DND-41 (cell line): ENCODE measurements around the gene TAF5L.

Source experiments
- ATAC-seq: fragments of 200-7000 bp; cut with Tn5 transposase; 3 replicates; pipeline ENCODE4 v1.9.1; 2021; ENCODE audit warnings: low read depth; ENCODE audit not compliant: insufficient read depth
- DNase-seq: peaks from one replicate; pipeline ENCODE4 v3.0.0-alpha.2; 2020
- H2AFZ ChIP-seq: 2 replicates; pipeline ENCODE4 v1.6.0; 2012; ENCODE audit warnings: low read depth, low read length
- H3K27ac ChIP-seq: 2 replicates; pipeline ENCODE4 v1.5.1; 2012; ENCODE audit warnings: low read length, inconsistent platforms
- H3K27me3 ChIP-seq: fragments of 200-600 bp; sonication (generic); 2 replicates; pipeline ENCODE4 v1.6.0; 2012; ENCODE audit warnings: low read length, mild to moderate bottlenecking, inconsistent platforms; ENCODE audit not compliant: insufficient read depth, poor library complexity
- H3K36me3 ChIP-seq: 2 replicates; pipeline ENCODE4 v1.5.1; 2012; ENCODE audit warnings: low read length, inconsistent platforms; ENCODE audit not compliant: insufficient read depth
- H3K4me1 ChIP-seq: 2 replicates; pipeline ENCODE4 v1.5.1; 2012; ENCODE audit warnings: mild to moderate bottlenecking, low read length; ENCODE audit not compliant: insufficient read depth
- H3K4me2 ChIP-seq: 2 replicates; pipeline ENCODE4 v1.6.0; 2012; ENCODE audit warnings: mild to moderate bottlenecking, moderate library complexity, low read length, inconsistent platforms; ENCODE audit not compliant: insufficient read depth
- H3K4me3 ChIP-seq, 2 experiments: fragments of 200-600 bp in 1 of 2; shearing (Covaris generic) in 1 of 2; 2 replicates each; pipeline ENCODE4 v1.5.1; 2012 to 2016; ENCODE audit warnings: inconsistent platforms in 2 of 2, low read length in 2 of 2, mild to moderate bottlenecking in 2 of 2, low read depth in 1 of 2, moderate library complexity in 1 of 2
- H3K79me2 ChIP-seq: 2 replicates; pipeline ENCODE4 v1.6.0; 2012; ENCODE audit warnings: low read length, inconsistent platforms; ENCODE audit not compliant: insufficient read depth
- H3K9ac ChIP-seq: 2 replicates; pipeline ENCODE4 v1.6.0; 2012; ENCODE audit warnings: low read depth, mild to moderate bottlenecking, inconsistent platforms, low read length, moderate library complexity
- H3K9me3 ChIP-seq: 2 replicates; pipeline ENCODE4 v1.5.1; 2012; ENCODE audit warnings: low read length, moderate library complexity, mild to moderate bottlenecking, inconsistent platforms; ENCODE audit not compliant: insufficient read depth, severe bottlenecking
- H4K20me1 ChIP-seq: 2 replicates; pipeline ENCODE4 v1.6.0; 2012; ENCODE audit warnings: low read length; ENCODE audit not compliant: insufficient read depth
- EZH2 ChIP-seq: IDR thresholded peaks from 3 replicates; pipeline ENCODE4 v1.6.1; 2012; ENCODE audit warnings: borderline replicate concordance, low read depth, mild to moderate bottlenecking, moderate library complexity, low read length, inconsistent platforms; ENCODE audit not compliant: severe bottlenecking
- TF ChIP-seq, protein P1 (sequence below): IDR thresholded peaks from 2 replicates; pipeline ENCODE4 v1.5.1; 2012; ENCODE audit warnings: borderline replicate concordance, low read length, moderate library complexity, mild to moderate bottlenecking; ENCODE audit not compliant: poor library complexity, severe bottlenecking; ENCODE audit errors: extremely low read depth

The TAF5L gene

DNA sequence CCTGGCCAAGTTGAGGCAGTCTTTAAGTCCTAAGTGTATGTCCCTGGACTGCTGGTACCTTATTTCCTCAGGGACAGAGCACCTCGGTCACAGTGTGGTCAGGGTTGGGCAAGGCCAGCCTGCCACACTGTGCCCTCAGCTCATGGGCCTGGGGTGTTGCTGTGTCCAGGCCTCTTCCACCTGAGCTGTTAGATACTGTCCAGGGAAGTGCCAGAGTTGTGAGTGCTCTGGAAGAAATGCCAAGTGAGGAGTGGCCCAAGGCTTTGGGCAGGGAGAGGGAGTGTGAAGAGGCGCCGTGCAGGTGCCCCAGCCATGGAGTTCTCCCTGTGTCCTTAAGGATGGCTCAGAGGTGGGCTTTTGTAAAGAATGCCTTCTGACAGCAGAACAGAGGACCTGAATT is 15.4 kb upstream of the TAF5L start:
- ATAC-seq (no peak), DNase-seq (no peak)
- no peak overlapping the region for H3K4me3 ChIP-seq
- no peak for TF ChIP-seq EZH2
- TF ChIP-seq, protein P1, sequence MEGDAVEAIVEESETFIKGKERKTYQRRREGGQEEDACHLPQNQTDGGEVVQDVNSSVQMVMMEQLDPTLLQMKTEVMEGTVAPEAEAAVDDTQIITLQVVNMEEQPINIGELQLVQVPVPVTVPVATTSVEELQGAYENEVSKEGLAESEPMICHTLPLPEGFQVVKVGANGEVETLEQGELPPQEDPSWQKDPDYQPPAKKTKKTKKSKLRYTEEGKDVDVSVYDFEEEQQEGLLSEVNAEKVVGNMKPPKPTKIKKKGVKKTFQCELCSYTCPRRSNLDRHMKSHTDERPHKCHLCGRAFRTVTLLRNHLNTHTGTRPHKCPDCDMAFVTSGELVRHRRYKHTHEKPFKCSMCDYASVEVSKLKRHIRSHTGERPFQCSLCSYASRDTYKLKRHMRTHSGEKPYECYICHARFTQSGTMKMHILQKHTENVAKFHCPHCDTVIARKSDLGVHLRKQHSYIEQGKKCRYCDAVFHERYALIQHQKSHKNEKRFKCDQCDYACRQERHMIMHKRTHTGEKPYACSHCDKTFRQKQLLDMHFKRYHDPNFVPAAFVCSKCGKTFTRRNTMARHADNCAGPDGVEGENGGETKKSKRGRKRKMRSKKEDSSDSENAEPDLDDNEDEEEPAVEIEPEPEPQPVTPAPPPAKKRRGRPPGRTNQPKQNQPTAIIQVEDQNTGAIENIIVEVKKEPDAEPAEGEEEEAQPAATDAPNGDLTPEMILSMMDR = no peak
- no peaks in the 10 kb centered on the region for H3K9me3 ChIP-seq
- H4K20me1 ChIP-seq = peaks cover 62% of the 10 kb centered on the region; the same call in 1 of the 2 replicates
- peaks cover 88% of the 10 kb centered on the region for H3K36me3 ChIP-seq
- no peaks in the 10 kb centered on the region for H3K4me1 ChIP-seq
- H2AFZ ChIP-seq = no peak overlapping the region
- no peak overlapping the region for H3K27ac ChIP-seq
- peaks cover 78% of the 10 kb centered on the region for H3K79me2 ChIP-seq
- H3K9ac ChIP-seq = no peak overlapping the region
- H3K4me2 ChIP-seq = no peak overlapping the region
- H3K27me3 ChIP-seq = no peaks in the 10 kb centered on the region

DNA sequence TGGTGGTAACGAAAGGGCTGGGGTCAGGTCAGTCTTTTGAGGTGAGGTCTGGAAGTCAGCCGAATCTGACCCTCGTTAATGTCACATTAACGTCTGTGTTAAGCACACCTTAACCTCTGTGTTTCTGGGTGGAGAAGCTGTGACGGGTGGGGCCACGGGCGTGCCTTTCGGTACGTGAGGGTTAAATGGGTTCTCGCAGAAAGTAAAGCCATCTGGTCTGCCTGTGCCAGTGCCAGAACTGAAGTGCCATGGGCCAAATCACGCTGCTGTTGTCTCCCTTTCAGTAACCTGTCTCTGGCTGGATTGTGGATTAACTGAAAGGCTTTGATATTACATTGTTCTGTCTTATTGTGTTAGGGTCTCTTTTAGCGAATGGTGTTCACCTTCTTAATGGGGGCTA is 14.5 kb upstream of the TAF5L start:
- H2AFZ ChIP-seq = no peak overlapping the region
- no peaks in the 10 kb centered on the region for H3K4me1 ChIP-seq
- peaks cover 88% of the 10 kb centered on the region for H3K36me3 ChIP-seq
- no peak for DNase-seq
- H3K4me2 ChIP-seq = no peak overlapping the region
- peaks cover 64% of the 10 kb centered on the region; the same call in 1 of the 2 replicates for H4K20me1 ChIP-seq
- H3K9ac ChIP-seq = no peak overlapping the region
- H3K79me2 ChIP-seq = peaks cover 86% of the 10 kb centered on the region
- no peaks in the 10 kb centered on the region for H3K9me3 ChIP-seq
- H3K27me3 ChIP-seq = no peaks in the 10 kb centered on the region
- ATAC-seq = no peak
- no peak overlapping the region for H3K27ac ChIP-seq
- TF ChIP-seq, protein P1 = no peak
- no peak for TF ChIP-seq EZH2
- no peak overlapping the region for H3K4me3 ChIP-seq

DNA sequence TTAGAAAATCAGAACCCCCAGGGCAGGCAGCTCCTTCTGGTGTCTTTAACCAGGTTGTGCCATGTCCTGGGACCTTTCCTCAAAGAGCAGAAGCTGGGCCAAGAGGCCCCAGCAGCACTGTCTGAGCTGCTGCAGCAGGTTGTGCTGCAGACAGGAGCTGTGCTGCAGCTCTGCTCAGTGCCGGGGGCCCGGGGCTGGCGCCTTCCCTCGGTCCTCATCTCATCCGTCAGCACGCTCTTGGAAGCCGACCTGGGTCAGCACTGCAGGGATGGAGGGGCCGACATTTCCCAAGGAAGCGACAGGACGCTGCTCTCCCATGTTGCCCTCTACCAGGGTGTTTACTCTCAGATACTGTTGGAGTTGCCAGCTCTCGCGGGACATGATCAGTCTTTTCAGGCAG is 11.8 kb upstream of the TAF5L start:
- peaks cover 83% of the 10 kb centered on the region for H3K36me3 ChIP-seq
- no peak for ATAC-seq

DNA sequence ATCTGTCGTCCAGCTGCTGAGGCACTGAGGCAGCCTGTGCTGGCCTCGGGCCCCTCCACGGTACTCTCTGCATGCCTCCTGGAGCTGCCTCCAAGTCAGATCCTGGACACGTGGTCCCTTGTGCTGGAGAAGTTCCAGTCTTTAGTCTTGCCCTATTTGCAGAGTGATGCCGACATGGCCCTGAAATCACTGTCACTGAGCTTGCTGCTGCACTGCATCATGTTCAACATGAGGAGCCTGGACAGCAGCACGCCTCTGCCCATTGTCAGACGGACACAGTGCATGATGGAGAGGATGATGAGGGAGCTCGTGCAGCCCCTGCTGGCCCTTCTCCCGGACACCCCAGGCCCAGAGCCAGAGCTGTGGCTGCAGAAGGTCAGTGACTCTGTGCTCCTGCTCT is 10.1 kb upstream of the TAF5L start:
- no peak overlapping the region for H3K4me3 ChIP-seq
- H4K20me1 ChIP-seq = peaks cover 37% of the 10 kb centered on the region; the same call in 1 of the 2 replicates
- no peak overlapping the region for H3K27ac ChIP-seq
- H2AFZ ChIP-seq = no peak overlapping the region
- no peaks in the 10 kb centered on the region for H3K9me3 ChIP-seq
- no peak overlapping the region for H3K4me2 ChIP-seq
- no peak overlapping the region for H3K9ac ChIP-seq
- no peak for DNase-seq
- no peaks in the 10 kb centered on the region for H3K4me1 ChIP-seq
- H3K27me3 ChIP-seq = no peaks in the 10 kb centered on the region
- peaks cover 99% of the 10 kb centered on the region for H3K79me2 ChIP-seq
- TF ChIP-seq, protein P1 = no peak
- TF ChIP-seq EZH2 = no peak
- ATAC-seq = no peak
- H3K36me3 ChIP-seq = peaks cover 82% of the 10 kb centered on the region

More for the DNA sequence above, 11.8 kb upstream of the TAF5L start:
- Histone ChIP-seq H3K9ac (no peak overlapping the region), H3K4me1 (no peaks in the 10 kb centered on the region), H2AFZ (no peak overlapping the region), H3K4me3 (no peak overlapping the region), H3K27ac (no peak overlapping the region), H3K79me2 (peaks cover 98% of the 10 kb centered on the region), H3K9me3 (no peaks in the 10 kb centered on the region), H3K4me2 (no peak overlapping the region), H3K27me3 (no peaks in the 10 kb centered on the region), H4K20me1 (peaks cover 51% of the 10 kb centered on the region; the same call in 1 of the 2 replicates)
- no peak for DNase-seq
- TF ChIP-seq, protein P1 = no peak
- TF ChIP-seq EZH2 = no peak
